Measurements from ENCODE around the gene KIF9. TPM values are rescaled to one million over a fixed set of nuclear protein-coding genes. Genes with fewer than 3 reads are reported as not detected.

The KIF9 gene
- polyA plus RNA-seq, 3 donors from 2014 or later: 2.2 to 8.3 (median 4.1) TPM

DNA sequence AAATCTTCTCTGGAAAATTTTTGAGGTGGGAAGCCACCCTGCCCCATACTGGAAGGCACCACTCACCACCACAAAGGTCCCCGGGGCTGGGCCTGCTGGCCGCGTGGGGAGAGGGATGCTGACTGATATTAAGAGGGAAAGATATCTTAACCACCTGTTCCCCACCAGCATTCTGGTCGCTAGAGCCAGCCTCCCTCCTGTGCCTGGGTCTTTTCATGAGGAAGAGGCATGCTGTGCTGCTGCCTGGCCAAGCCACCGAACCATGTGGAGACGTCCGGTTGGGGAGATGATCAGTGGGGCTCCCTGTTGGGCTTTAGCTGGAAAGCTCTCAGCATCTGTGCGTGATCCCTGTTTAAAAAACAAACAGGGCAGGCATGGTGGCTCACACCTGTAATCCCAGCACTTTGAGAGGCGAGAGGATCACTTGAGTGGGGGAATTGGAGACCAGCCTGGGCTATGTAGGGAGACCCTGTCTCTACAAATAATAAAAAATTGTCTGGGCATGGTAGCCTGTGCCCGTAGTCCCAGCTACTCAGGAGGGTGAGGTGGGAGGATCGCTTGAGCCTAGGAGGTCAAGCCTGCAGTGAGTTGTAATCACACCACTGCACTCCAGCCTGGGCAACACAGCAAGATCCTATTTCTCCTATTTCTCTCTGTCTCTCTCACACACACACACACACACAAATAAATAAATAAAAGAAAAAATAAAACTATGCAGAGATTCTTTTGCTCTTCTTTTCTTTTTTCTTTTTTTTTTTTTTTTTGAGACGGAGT, 1.2 kb upstream of the KIF9 start:
- DNase-seq: peak in 1 of 3 donors; percentile 7
- H3K9me3 Mint-ChIP-seq: no peaks in the 10 kb centered on the region
- peaks cover 12 to 20% (median 17%) of the 10 kb centered on the region in 3 donors for H3K27me3 Mint-ChIP-seq (ENCODE audit: low read depth in 3 of 3)
- peak overlapping the region; percentile 98 to 100 (median 99) for H3K27ac Mint-ChIP-seq
- H3K4me3 Mint-ChIP-seq: peak overlapping the region; percentile 94 to 99 (median 96)
- peaks cover 4 to 5% (median 5%) of the 10 kb centered on the region in 3 donors for H3K36me3 Mint-ChIP-seq
- peaks cover 42 to 63% of the 10 kb centered on the region in 2 donors for H3K4me1 Mint-ChIP-seq

DNA sequence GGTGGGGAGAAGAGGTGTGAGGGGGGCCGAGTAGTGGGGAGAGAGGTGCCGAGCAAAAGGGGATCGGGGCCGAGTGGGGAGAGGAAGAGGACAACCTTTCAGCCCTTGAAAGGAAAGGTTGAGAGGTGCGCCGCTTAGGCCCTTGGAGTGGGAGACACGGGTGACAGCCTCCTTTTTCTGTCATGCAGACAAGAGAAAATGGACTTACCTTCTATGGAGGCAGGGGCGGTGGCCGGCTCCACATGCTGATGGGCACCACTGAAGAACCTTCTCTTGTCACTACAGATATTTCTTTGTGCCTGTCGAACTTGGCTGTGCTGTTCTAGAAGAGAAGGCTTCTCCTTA, 566 bp upstream of the KIF9 start:
- Mint-ChIP-seq H3K27ac (peak overlapping the region; percentile 98 to 100 (median 99)), H3K4me1 (peaks cover 42 to 57% of the 10 kb centered on the region in 2 donors), H3K9me3 (no peaks in the 10 kb centered on the region), H3K4me3 (peak overlapping the region; percentile 94 to 99 (median 96)), H3K27me3 (ENCODE audit: low read depth in 3 of 3) (peaks cover 12 to 20% (median 16%) of the 10 kb centered on the region in 3 donors), H3K36me3 (peaks cover under 1 to 1% (median under 1%) of the 10 kb centered on the region in 3 donors)
- DNase-seq: no peak

DNA sequence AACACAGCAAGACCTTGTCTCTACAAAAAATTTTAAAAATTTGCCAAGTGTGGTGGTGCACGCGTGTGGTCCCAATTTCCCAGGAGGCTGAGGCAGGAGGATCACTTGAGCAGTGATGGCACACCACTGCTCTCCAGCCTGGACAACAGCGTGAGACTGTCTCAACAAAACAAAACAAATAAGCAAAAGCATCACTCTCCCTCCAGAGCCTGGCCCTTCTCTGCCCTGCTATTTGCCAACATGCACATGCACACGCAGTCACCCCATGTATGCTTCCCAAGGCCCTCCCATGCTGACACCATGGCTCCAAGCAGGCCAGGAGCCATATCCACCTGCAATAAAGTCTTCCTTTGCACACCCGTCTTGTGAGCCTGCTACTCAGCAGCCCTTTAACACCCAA, 2.1 kb downstream of the KIF9 start:
- no peaks in the 10 kb centered on the region for H3K9me3 Mint-ChIP-seq
- peaks cover 32 to 38% of the 10 kb centered on the region in 2 donors for H3K4me1 Mint-ChIP-seq
- peak overlapping the region in 3 of 6 donors; percentile 79 to 100 (median 98) for H3K27ac Mint-ChIP-seq
- peaks cover 0 to 3% (median 0%) of the 10 kb centered on the region in 3 donors for H3K36me3 Mint-ChIP-seq
- H3K27me3 Mint-ChIP-seq (ENCODE audit: low read depth in 3 of 3): peaks cover 12 to 20% (median 16%) of the 10 kb centered on the region in 3 donors
- peak overlapping the region in 2 of 5 donors; percentile 22 to 99 for H3K4me3 Mint-ChIP-seq
- no peak for DNase-seq

DNA sequence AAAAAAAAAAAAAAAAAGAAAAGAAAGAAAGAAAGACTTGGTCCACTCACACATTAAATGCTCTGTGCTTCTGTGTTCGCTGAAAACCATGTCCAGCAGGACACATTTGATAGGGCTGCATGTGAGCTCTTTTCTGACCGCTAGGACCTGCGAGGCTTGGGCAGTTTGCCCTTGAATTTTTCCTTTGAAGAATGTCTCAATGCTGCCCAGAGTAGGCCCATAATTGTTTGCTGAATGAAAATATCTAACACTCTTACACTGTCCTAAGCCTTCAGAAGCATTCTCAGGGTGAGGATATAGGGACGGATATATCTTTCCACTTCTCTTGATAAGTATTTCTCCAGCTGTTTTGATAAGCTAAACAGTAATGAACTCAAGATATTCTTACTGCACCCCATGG, 6.0 kb downstream of the KIF9 start:
- no peak overlapping the region for H3K27ac Mint-ChIP-seq
- H3K9me3 Mint-ChIP-seq: no peaks in the 10 kb centered on the region
- H3K36me3 Mint-ChIP-seq: peaks cover 0 to 9% (median 0%) of the 10 kb centered on the region in 3 donors
- H3K4me1 Mint-ChIP-seq: peaks cover 0 to under 1% of the 10 kb centered on the region in 2 donors
- H3K27me3 Mint-ChIP-seq (ENCODE audit: low read depth in 3 of 3): peaks cover 0 to 7% (median under 1%) of the 10 kb centered on the region in 3 donors
- no peak overlapping the region for H3K4me3 Mint-ChIP-seq
- no peak for DNase-seq

DNA sequence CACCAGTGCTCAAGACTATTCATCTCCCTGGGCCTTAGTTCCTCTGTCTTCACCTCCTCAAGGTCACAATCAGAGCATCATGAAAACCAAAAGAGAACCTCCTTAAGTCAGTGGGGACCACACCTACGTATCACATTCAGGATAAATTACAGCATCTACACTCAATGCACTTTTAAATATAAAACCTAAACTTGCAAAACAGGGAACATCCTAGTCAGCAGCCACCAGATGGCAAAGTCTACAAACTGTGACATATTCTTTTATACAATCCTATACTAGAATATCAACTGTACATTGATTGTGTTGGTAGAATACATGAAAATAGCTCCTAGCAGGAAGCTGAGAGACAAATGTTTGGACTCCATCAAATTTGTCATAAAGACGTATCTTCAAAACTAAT, 7.9 kb downstream of the KIF9 start:
- no peak overlapping the region for H3K27ac Mint-ChIP-seq
- no peaks in the 10 kb centered on the region for H3K4me1 Mint-ChIP-seq
- H3K9me3 Mint-ChIP-seq: no peaks in the 10 kb centered on the region
- no peaks in the 10 kb centered on the region for H3K27me3 Mint-ChIP-seq (ENCODE audit: low read depth in 3 of 3)
- H3K36me3 Mint-ChIP-seq: peaks cover 0 to 18% (median 3%) of the 10 kb centered on the region in 3 donors
- H3K4me3 Mint-ChIP-seq: no peak overlapping the region
- no peak for DNase-seq

DNA sequence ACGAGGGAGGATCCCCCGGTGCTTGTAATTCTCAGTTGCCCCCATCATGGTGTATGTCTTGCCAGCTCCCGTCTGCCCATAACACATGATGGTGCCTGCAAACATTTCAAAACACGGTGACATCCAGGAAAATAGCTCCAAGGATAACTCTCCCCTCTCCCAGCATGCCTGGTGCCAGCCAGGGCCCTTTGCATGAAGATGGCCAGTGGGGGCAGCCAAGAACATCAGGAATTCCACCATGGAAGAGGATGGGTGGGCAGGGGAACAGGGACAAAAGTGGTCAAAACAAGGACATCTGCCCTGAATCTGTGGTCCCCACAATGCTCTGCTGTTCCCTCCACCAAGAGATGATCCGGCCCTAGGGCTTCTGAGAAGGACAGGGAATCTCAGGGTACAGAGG, 9.0 kb downstream of the KIF9 start:
- H3K27ac Mint-ChIP-seq: no peak overlapping the region
- H3K9me3 Mint-ChIP-seq: no peaks in the 10 kb centered on the region
- peaks cover 0 to 18% (median 3%) of the 10 kb centered on the region in 3 donors for H3K36me3 Mint-ChIP-seq
- no peak overlapping the region for H3K4me3 Mint-ChIP-seq
- no peaks in the 10 kb centered on the region for H3K27me3 Mint-ChIP-seq (ENCODE audit: low read depth in 3 of 3)
- no peaks in the 10 kb centered on the region for H3K4me1 Mint-ChIP-seq
- DNase-seq: no peak

DNA sequence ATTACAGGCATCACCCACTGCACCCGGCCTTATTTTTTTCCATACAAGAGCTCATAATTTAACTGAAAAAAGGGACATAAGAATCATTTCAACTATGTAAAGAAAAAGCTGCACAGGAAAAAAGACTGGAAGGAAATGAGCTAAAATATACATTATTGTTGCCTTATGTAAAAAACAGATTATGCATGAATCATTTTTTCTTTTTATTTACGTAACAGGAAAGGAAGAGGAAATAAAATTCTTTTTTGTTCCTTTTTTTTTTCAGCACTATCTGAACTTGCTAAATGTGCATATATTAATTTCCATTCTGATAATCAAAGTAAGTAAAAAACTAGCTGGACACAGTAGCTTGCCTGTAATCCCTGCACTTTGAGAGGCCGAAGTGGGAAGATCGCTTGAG, 12.1 kb downstream of the KIF9 start:
- Mint-ChIP-seq H3K27ac (no peak overlapping the region), H3K27me3 (ENCODE audit: low read depth in 3 of 3) (no peaks in the 10 kb centered on the region), H3K9me3 (no peaks in the 10 kb centered on the region), H3K4me3 (no peak overlapping the region), H3K4me1 (no peaks in the 10 kb centered on the region), H3K36me3 (peaks cover 0 to 19% (median 3%) of the 10 kb centered on the region in 3 donors)
- DNase-seq: no peak

DNA sequence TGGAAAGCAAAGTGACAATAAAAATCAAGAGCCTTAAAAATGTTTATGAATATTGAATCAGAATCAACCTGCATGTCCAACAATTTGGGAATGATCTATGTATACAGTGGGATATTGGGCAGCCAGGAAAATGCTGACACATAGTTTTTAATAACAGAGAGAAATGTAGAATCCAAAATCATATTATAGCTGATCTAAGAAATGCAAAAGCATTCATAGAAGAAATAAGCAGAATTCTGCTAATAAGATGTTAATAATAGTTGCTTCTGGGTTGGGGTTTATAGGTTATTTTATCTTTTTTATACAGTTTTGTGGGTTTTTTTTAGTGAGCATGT, 15.1 kb downstream of the KIF9 start:
- Mint-ChIP-seq H3K9me3 (no peaks in the 10 kb centered on the region), H3K27ac (no peak overlapping the region), H3K36me3 (peaks cover 0 to 13% (median 3%) of the 10 kb centered on the region in 3 donors), H3K4me1 (no peaks in the 10 kb centered on the region), H3K27me3 (ENCODE audit: low read depth in 3 of 3) (peaks cover 0 to 3% (median 0%) of the 10 kb centered on the region in 3 donors), H3K4me3 (no peak overlapping the region)
- no peak for DNase-seq

DNA sequence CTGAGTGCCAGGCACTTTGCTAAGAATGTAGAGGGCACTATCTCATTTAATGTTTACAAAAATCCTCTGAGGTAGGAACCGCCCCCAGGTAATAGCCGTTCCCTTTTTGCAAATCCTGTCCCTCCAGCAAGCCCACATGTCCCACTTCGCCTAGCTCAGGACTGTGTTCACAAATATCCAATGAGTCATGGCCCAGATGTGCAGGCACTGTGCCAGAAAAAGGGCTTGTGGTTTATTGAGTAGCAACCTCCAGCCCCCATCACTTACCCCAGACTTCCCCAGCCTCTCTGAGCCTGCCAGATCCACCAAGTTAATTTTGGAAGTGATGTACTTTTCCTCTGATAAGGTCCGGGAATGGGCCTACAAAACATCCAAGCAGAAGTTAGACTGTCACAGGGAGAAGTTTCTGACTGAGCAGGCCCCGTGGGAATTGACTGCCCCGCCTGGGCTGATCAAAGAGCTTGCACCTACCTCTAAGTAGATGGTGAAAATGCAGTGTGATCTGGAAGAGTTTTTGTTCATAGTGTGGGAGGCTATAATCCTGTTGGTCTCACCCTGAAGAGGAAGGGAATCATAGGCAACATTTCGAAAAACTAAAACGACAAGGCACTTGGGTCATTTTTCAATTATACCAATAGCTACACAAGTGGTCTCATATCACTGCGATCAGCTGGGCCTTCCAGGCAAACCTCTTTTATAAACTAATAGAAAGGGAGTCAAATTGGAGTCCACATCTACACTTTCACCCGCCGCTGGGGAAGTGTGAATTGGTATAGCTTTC, 15.7 kb downstream of the KIF9 start:
- Mint-ChIP-seq H3K36me3 (peaks cover 0 to 13% (median 3%) of the 10 kb centered on the region in 3 donors), H3K4me3 (no peak overlapping the region), H3K4me1 (no peaks in the 10 kb centered on the region), H3K27ac (peak overlapping the region in 2 of 6 donors; percentile 41 to 62), H3K27me3 (ENCODE audit: low read depth in 3 of 3) (peaks cover 0 to 3% (median 0%) of the 10 kb centered on the region in 3 donors), H3K9me3 (no peaks in the 10 kb centered on the region)
- no peak for DNase-seq

DNA sequence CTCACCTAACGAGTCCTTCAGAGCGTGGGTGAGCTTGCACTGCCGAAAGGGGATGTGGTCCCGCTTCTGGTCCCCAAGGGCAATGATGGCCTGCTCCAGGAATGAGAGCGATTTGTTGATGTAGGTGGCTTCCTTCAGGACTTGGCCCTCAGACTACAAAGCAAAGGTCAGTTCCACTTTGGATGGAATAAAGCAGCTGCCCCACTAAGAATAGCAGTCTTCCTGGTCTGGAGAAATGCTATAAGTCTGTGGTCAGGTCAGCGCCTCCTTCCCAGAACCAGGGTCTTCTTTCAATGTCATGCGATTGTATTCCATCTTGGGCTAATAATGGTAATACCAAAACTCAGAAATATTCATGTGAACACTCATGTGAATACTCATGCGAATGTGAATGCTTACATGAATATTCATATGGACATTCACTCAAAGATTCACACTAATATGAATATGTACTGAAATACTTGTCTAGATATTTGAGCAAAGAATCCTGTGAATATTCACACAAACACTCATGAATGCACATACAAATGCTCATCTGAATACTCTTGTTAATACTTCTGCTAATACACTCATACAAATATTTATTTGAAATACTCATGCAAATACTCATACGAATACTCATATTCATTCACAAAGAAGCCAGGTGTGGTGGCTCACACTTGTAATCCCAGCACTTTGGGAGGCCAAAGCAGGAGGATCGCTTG, 16.7 kb downstream of the KIF9 start:
- H3K27ac Mint-ChIP-seq: no peak overlapping the region
- H3K9me3 Mint-ChIP-seq: no peaks in the 10 kb centered on the region
- no peaks in the 10 kb centered on the region for H3K4me1 Mint-ChIP-seq
- H3K36me3 Mint-ChIP-seq: peaks cover 0 to 7% (median 3%) of the 10 kb centered on the region in 3 donors
- H3K4me3 Mint-ChIP-seq: no peak overlapping the region
- no peak for DNase-seq
- H3K27me3 Mint-ChIP-seq (ENCODE audit: low read depth in 3 of 3): peaks cover 0 to 3% (median 0%) of the 10 kb centered on the region in 3 donors

DNA sequence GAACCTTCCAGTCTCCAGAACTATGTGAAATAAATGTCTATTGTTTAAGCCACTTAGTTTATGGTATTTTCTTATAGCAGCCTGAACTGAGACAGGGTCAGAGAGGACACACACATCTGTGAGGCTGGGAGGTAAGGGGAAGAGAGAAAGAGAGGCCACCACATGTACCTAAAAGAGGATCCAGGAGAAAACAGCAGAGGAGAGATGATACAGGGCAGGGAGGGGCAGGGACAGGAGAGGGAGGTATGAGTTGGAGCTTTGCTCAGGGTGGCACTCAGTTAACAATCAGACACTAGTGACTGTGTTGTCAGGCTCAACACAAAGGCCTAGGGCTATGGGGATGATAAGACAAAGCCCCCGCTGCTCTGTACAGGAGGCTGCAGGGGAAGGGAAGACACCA, 17.6 kb downstream of the KIF9 start:
- H3K4me3 Mint-ChIP-seq: no peak overlapping the region
- no peak for DNase-seq
- no peaks in the 10 kb centered on the region for H3K9me3 Mint-ChIP-seq
- no peaks in the 10 kb centered on the region for H3K4me1 Mint-ChIP-seq
- peaks cover 0 to 3% (median 2%) of the 10 kb centered on the region in 3 donors for H3K27me3 Mint-ChIP-seq (ENCODE audit: low read depth in 3 of 3)
- H3K36me3 Mint-ChIP-seq: peaks cover 0 to 4% (median 0%) of the 10 kb centered on the region in 3 donors
- no peak overlapping the region for H3K27ac Mint-ChIP-seq

DNA sequence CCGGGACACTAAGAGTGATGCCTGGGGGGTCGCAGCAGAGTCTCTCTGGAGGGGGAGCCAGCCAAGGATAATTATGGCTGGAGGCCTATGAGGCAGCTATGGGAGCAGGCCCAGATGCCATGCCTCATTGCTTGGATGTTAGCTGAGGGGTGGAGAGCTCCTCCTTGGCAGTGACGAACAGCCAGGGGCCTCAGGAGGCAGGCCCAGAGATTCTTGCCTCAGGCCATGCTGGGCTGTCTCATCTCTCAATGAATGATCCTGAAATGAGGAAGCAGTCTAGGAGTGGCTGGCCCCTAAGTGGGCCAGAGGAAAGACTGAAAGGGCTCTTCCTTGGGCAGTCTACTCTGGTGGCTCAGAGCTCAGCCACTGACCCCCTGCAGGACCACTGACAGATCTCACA, 21.3 kb downstream of the KIF9 start:
- Mint-ChIP-seq H3K9me3 (no peaks in the 10 kb centered on the region), H3K27ac (peak overlapping the region in 1 of 6 donors; percentile 10), H3K36me3 (peaks cover 0 to 4% (median 0%) of the 10 kb centered on the region in 3 donors), H3K27me3 (ENCODE audit: low read depth in 3 of 3) (peaks cover 0 to 6% (median 2%) of the 10 kb centered on the region in 3 donors), H3K4me3 (no peak overlapping the region), H3K4me1 (no peaks in the 10 kb centered on the region)
- DNase-seq: no peak

DNA sequence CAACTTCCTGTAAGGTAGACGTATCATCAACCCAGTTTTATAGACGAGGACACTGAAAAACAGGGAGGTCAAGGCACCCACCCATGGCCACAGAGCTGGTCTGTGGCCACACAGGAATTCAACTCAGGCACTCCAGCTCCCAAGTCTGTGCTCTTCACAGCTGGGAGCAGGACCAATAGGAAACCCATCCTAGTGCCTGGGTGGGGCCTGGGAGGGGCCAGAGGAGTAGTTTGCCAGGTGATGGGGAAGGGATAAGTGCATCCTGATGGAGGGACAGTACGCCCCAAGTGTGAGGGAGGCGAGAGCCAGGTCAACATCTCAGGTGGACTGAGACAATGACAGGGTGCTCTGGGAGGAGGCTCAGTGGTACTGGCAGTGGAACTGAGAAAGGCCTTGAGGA, 22.0 kb downstream of the KIF9 start:
- Mint-ChIP-seq H3K27me3 (ENCODE audit: low read depth in 3 of 3) (peaks cover 0 to 6% (median 2%) of the 10 kb centered on the region in 3 donors), H3K27ac (no peak overlapping the region), H3K9me3 (no peaks in the 10 kb centered on the region), H3K4me3 (no peak overlapping the region), H3K36me3 (no peaks in the 10 kb centered on the region), H3K4me1 (no peaks in the 10 kb centered on the region)
- no peak for DNase-seq

DNA sequence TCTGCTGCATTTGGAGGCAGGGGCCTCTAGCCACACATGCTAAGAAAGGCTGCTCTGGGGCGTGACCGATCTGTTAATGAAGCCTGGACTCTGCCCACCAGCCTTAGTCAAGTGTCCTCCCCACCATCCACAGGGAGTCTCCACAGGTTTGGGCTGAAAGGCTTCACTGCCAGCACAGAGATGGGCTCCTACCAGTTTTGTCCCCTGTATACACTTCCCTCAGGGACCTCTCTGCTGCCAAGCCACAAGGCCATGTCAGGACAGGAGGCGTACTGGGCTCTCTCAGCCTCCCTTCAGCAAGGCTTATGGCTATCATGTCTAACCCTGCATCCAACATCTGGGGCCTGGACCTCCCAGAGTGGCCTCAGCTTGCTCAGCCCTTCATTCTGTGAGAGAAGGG, 23.5 kb downstream of the KIF9 start:
- H3K4me3 Mint-ChIP-seq: no peak overlapping the region
- DNase-seq: no peak
- H3K36me3 Mint-ChIP-seq: no peaks in the 10 kb centered on the region
- H3K9me3 Mint-ChIP-seq: no peaks in the 10 kb centered on the region
- H3K27ac Mint-ChIP-seq: no peak overlapping the region
- H3K27me3 Mint-ChIP-seq (ENCODE audit: low read depth in 3 of 3): peaks cover 0 to 6% (median 2%) of the 10 kb centered on the region in 3 donors
- H3K4me1 Mint-ChIP-seq: no peaks in the 10 kb centered on the region

All from immature natural killer cell (primary cell).